NCI-H2171 treated with DMSO at 0.1 percent for 48 hours (cell line): ENCODE results near the gene EPO.
A peak's percentile ranks its signal among the peaks of the same experiment; 100 is the strongest.
"Not testable (repeated sequence)": the region's sequence is repeated elsewhere in the genome, so short reads cannot be mapped to it uniquely, and the experiment has no call there.

ENCODE experiments used
- DNase-seq: peaks from one replicate; lab custom pipeline; 2025; lab: John Stamatoyannopoulos, UW

Gene EPO

DNA sequence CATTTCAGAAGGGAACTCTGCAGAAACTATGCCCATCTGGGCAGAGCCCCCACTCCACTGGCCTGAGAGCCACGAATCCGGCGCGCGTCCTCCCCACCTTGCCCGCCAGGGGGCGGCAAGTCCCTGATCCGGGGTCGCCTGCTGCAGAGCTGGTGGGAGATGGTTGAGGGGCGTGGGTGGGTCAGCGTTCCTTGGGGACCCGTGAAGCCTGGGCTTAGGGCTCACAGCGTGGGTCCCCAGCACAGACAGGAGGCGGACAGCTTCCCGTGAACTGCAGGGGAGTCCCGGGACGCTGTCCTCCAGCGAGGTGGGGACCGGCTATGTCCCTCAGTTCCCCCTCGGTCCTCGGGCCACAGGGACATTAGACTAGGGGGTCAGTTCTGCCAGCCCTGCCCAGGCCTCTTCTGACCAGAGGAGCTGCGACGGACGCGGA lies 14.9 kb upstream of the EPO start:
- peak; percentile 68 for DNase-seq

GRCh38 chr7:100705753-100706671 lies 14.3 kb upstream of the EPO start, which contains the start of gene POP7:
TSS of gene POP7 (plus strand) at chr7:100706121. CDS start at chr7:100706831, 710 bp downstream.
- peak; percentile 97 for DNase-seq

- no peak for DNase-seq
Observed at GRCh38 chr7:100706672-100707311, 13.5 kb upstream of the EPO start.

DNA sequence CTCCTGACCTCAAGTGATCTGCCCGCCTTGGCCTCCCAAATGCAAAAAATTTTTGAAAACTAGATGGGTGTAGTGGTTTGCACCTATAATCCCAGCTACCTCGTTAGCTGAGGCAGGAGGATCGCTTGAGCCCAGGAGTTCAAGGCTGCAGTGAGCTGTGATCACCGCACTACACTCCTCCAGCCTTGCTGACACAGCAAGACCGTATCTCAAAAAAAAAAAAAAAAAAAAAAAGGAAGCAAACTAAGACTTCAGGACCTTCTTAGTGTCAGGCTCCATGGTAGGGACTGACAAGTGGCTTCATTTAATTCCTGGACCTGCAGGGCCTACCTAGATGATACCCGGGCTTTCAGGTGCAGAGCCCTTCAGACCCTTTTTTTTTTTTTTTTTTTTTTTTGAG lies 11.9 kb upstream of the EPO start:
- no peak for DNase-seq

DNA sequence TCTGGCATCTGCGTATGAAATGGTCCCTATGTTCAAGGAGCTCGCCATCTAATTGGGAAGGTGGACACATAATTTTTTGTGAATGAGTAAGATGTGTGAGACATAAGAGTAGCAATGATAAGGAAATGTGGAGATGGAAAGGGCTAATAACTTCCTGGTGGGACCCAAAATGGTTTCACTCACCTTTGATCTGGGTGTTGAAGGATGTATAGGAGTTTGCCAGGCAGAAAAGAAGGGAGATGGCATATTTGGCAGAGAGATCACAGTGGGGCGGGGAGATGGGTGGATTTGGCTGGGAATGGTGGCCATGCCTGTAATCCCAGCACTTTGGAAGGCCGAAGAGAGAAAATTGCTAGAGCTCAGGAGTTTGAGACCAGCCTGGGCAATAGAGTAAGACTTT lies 9.8 kb upstream of the EPO start:
- no peak for DNase-seq

- no peak for DNase-seq
Observed at GRCh38 chr7:100711369-100711768, 8.9 kb upstream of the EPO start.

DNA sequence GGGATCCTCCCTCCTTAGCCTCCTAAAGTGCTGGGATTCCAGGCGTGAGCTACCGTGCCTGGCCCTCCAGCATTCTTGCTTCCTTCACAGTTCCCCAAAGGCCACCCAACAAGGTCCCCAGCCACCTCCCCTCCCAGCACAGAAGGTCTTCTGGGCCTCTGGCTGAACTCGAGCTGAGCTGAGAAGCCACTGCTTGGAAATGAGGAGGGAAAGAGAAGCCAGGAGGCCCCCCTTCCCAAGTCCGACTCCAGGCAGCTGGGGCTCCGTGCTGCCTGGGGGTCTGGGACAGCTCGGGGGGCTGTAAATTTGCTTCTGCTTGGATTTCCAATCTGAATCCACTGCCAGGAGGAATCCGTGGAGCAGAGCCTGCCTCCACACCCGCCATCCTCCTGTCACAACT lies 5.5 kb upstream of the EPO start:
- no peak for DNase-seq

- DNase-seq = not testable (repeated sequence)
Observed at GRCh38 chr7:100717073-100717472, 3.2 kb upstream of the EPO start.

- peak; percentile 64 for DNase-seq
Observed at GRCh38 chr7:100719523-100720278, 567 bp upstream of the EPO start.

DNA sequence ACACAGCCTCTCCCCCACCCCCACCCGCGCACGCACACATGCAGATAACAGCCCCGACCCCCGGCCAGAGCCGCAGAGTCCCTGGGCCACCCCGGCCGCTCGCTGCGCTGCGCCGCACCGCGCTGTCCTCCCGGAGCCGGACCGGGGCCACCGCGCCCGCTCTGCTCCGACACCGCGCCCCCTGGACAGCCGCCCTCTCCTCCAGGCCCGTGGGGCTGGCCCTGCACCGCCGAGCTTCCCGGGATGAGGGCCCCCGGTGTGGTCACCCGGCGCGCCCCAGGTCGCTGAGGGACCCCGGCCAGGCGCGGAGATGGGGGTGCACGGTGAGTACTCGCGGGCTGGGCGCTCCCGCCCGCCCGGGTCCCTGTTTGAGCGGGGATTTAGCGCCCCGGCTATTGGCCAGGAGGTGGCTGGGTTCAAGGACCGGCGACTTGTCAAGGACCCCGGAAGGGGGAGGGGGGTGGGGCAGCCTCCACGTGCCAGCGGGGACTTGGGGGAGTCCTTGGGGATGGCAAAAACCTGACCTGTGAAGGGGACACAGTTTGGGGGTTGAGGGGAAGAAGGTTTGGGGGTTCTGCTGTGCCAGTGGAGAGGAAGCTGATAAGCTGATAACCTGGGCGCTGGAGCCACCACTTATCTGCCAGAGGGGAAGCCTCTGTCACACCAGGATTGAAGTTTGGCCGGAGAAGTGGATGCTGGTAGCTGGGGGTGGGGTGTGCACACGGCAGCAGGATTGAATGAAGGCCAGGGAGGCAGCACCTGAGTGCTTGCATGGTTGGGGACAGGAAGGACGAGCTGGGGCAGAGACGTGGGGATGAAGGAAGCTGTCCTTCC lies 620 bp downstream of the EPO start:
- DNase-seq = no peak

GRCh38 chr7:100721505-100721812 lies 1.2 kb downstream of the EPO start:
- no peak for DNase-seq

DNA sequence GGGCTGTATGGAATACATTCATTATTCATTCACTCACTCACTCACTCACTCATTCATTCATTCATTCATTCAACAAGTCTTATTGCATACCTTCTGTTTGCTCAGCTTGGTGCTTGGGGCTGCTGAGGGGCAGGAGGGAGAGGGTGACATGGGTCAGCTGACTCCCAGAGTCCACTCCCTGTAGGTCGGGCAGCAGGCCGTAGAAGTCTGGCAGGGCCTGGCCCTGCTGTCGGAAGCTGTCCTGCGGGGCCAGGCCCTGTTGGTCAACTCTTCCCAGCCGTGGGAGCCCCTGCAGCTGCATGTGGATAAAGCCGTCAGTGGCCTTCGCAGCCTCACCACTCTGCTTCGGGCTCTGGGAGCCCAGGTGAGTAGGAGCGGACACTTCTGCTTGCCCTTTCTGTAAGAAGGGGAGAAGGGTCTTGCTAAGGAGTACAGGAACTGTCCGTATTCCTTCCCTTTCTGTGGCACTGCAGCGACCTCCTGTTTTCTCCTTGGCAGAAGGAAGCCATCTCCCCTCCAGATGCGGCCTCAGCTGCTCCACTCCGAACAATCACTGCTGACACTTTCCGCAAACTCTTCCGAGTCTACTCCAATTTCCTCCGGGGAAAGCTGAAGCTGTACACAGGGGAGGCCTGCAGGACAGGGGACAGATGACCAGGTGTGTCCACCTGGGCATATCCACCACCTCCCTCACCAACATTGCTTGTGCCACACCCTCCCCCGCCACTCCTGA lies 2.4 kb downstream of the EPO start:
- no peak for DNase-seq

DNA sequence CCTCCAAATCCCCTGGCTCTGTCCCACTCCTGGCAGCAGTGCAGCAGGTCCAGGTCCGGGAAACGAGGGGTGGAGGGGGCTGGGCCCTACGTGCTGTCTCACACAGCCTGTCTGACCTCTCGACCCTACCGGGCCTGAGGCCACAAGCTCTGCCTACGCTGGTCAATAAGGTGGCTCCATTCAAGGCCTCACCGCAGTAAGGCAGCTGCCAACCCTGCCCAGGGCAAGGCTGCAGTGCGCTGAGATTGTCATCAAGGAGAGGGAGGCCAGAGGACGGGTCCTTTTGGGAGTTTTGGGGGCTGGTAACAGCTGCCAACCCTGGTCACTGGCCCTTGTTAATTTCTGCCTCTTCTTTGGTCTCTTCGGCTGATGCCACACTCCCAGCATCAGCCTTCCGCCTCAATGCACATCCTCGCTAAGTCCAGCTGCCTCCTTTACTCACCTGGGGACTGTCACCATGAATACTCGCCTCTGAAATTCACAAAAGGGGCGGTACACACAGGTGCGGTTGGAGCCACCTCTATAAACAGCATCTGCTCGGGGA lies 3.5 kb downstream of the EPO start:
- DNase-seq = peak; percentile 16

- DNase-seq = not testable (repeated sequence)
Observed at GRCh38 chr7:100724364-100724763, 4.1 kb downstream of the EPO start.

- no peak for DNase-seq
Observed at GRCh38 chr7:100726996-100727761, 6.9 kb downstream of the EPO start.

DNA sequence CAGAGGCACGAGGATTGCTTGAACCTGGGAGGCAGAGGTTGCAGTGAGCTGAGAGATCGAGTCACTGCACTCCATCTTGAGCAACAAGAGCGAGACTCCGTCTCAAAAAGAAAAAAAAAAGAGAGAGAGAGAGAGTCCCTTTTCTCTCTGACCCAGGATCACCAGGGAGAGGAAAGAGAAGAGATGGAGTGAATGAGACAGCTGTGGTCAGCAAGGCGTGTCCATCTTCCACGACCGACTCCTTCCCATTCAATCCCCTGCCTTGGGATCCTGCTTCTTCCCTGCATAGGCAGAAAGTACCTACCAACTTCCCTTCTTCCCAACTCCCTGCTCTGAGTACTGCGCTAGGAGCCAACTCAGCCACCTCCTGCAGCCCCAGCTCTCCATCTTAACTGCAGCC lies 7.9 kb downstream of the EPO start:
- DNase-seq = no peak

- no peak for DNase-seq
Observed at GRCh38 chr7:100730136-100730800, 10.0 kb downstream of the EPO start.

- DNase-seq = no peak
Observed at GRCh38 chr7:100731937-100732636, 11.8 kb downstream of the EPO start.

GRCh38 chr7:100735730-100736129 lies 15.5 kb downstream of the EPO start:
- DNase-seq = no peak
